Fibroblast of skin of left quadriceps (primary cell): ENCODE data around the gene HLA-E.
"Not testable (repeated sequence)": the region's sequence is repeated elsewhere in the genome, so short reads cannot be mapped to it uniquely, and the experiment has no call there.

Source experiments
- DNase-seq, 2 experiments: peaks; one replicate each; pipeline ENCODE4 v3.0.0-alpha.2; 2013; ENCODE audit warnings: low read depth in 2 of 2

HLA-E gene

GRCh38 chr6:30481211-30481964 lies 7.9 kb upstream of the HLA-E start:
- DNase-seq: no peak

GRCh38 chr6:30481965-30482644 lies 7.2 kb upstream of the HLA-E start:
- DNase-seq: peak in 1 of 2 experiments; percentile 40

GRCh38 chr6:30483677-30484279 lies 5.5 kb upstream of the HLA-E start:
- DNase-seq: peak in 1 of 2 experiments; percentile 37

GRCh38 chr6:30485236-30485635 lies 4.1 kb upstream of the HLA-E start:
- no peak for DNase-seq

GRCh38 chr6:30487926-30488325 lies 1.4 kb upstream of the HLA-E start:
- DNase-seq: no peak

GRCh38 chr6:30488697-30489080 lies 620 bp upstream of the HLA-E start:
- DNase-seq: not testable (repeated sequence)

GRCh38 chr6:30490026-30490876 lies 942 bp downstream of the HLA-E start:
- no peak for DNase-seq

- DNase-seq: not testable (repeated sequence)
Measured at GRCh38 chr6:30491291-30491953, 2.1 kb downstream of the HLA-E start.

- DNase-seq: no peak
Measured at GRCh38 chr6:30491991-30492952, 3.0 kb downstream of the HLA-E start.

- no peak for DNase-seq
Measured at GRCh38 chr6:30493643-30494250, 4.4 kb downstream of the HLA-E start.

- DNase-seq: no peak
Measured at GRCh38 chr6:30494291-30494861, 5.1 kb downstream of the HLA-E start.

- not testable (repeated sequence) for DNase-seq
Measured at GRCh38 chr6:30495060-30495459, 5.8 kb downstream of the HLA-E start.

GRCh38 chr6:30495993-30496392 lies 6.7 kb downstream of the HLA-E start:
- DNase-seq: no peak

GRCh38 chr6:30497261-30497599 lies 7.9 kb downstream of the HLA-E start:
- not testable (repeated sequence) for DNase-seq

- DNase-seq: no peak
Measured at GRCh38 chr6:30497714-30498113, 8.4 kb downstream of the HLA-E start.

- not testable (repeated sequence) for DNase-seq
Measured at GRCh38 chr6:30498705-30499104, 9.4 kb downstream of the HLA-E start.

- no peak for DNase-seq
Measured at GRCh38 chr6:30500421-30501355, 11.4 kb downstream of the HLA-E start.
